ENCODE data around the gene TM7SF3. TPM values are rescaled to one million over a fixed set of nuclear protein-coding genes. Genes with fewer than 3 reads are reported as not detected.

TM7SF3 gene
- total RNA-seq, 1 donor from 2014 or later = 80.0 TPM

- H3K4me1 ChIP-seq = peaks cover 27% of the 10 kb centered on the region
- peak within 1 kb of the TSS; percentile 96 for H3K9ac ChIP-seq
- peaks cover 26% of the 10 kb centered on the region for H3K4me1 Mint-ChIP-seq
- no peaks in the 10 kb centered on the region for H3K9me3 Mint-ChIP-seq
- H3K36me3 ChIP-seq = no peaks in the 10 kb centered on the region
- H3K27ac Mint-ChIP-seq = peak within 1 kb of the TSS; percentile 100
- peaks cover 3% of the 10 kb centered on the region for H3K27me3 Mint-ChIP-seq (ENCODE audit: insufficient read depth, low read depth)
- H3K9me3 ChIP-seq (ENCODE audit: low read depth) = no peaks in the 10 kb centered on the region
- peaks cover 86% of the 10 kb centered on the region for H3K79me2 ChIP-seq (ENCODE audit: low read depth)
- peaks cover 3% of the 10 kb centered on the region for H3K36me3 Mint-ChIP-seq
- DNase-seq (ENCODE audit: low spot score) = peak; percentile 99
- TF ChIP-seq CTCF (IDR thresholded peaks at IDR 0.05) = no peak
- no peak for TF ChIP-seq EZH2phosphoT487 (IDR thresholded peaks at IDR 0.05)
- TF ChIP-seq EZH2 (IDR thresholded peaks at IDR 0.05) = no peak
- H3K4me3 ChIP-seq = peak within 1 kb of the TSS; percentile 83
- H3K4me3 Mint-ChIP-seq = peak within 1 kb of the TSS; percentile 99
- peak within 1 kb of the TSS; percentile 95 for H3K4me2 ChIP-seq
- H2AFZ ChIP-seq (replicated peaks) = peak within 1 kb of the TSS; percentile 82
- H3K27me3 ChIP-seq = no peaks in the 10 kb centered on the region
- peaks cover 48% of the 10 kb centered on the region for H4K20me1 ChIP-seq (ENCODE audit: low read depth)
- H3F3A ChIP-seq (ENCODE audit: low read depth) = peaks cover 17% of the 10 kb centered on the region
- peak within 1 kb of the TSS; percentile 95 for H3K27ac ChIP-seq
Measured at GRCh38 chr12:26937863-26938700, 76.1 kb downstream of the TM7SF3 start, which contains the start of the genes FGFR1OP2 and INTS13. Gene FGFR1OP2 (plus strand): TSS chr12:26938470. CDS start chr12:26954159, 15,689 bp downstream. Gene INTS13 (minus strand): TSS chr12:26937981. CDS start chr12:26936803, 1,178 bp downstream.

- DNase-seq (ENCODE audit: low spot score) = no peak
- Histone ChIP-seq H2AFZ (replicated peaks) (peak overlapping the region; percentile 70), H3K4me1 (peaks cover 27% of the 10 kb centered on the region), H3K27ac (peak overlapping the region; percentile 95), H3K79me2 (ENCODE audit: low read depth) (peaks cover 85% of the 10 kb centered on the region), H3K9me3 (ENCODE audit: low read depth) (no peaks in the 10 kb centered on the region), H3K9ac (peak overlapping the region; percentile 96), H3K4me2 (peak overlapping the region; percentile 88), H3K4me3 (peak overlapping the region; percentile 83), H3K36me3 (no peaks in the 10 kb centered on the region), H3K27me3 (no peaks in the 10 kb centered on the region), H4K20me1 (ENCODE audit: low read depth) (peaks cover 48% of the 10 kb centered on the region), H3F3A (ENCODE audit: low read depth) (peaks cover 17% of the 10 kb centered on the region)
- peak overlapping the region; percentile 99 for H3K4me3 Mint-ChIP-seq
- no peaks in the 10 kb centered on the region for H3K9me3 Mint-ChIP-seq
- peaks cover 26% of the 10 kb centered on the region for H3K4me1 Mint-ChIP-seq
- peak overlapping the region; percentile 99 for H3K27ac Mint-ChIP-seq
- peaks cover 3% of the 10 kb centered on the region for H3K27me3 Mint-ChIP-seq (ENCODE audit: insufficient read depth, low read depth)
- no peak for TF ChIP-seq EZH2phosphoT487 (IDR thresholded peaks at IDR 0.05)
- no peaks in the 10 kb centered on the region for H3K36me3 Mint-ChIP-seq
Measured at GRCh38 chr12:26937443-26937862, 76.7 kb downstream of the TM7SF3 start.

- Histone ChIP-seq H3K36me3 (no peaks in the 10 kb centered on the region), H4K20me1 (ENCODE audit: low read depth) (peaks cover 48% of the 10 kb centered on the region), H3K27ac (no peak overlapping the region), H3K9me3 (ENCODE audit: low read depth) (no peaks in the 10 kb centered on the region), H3K9ac (peak overlapping the region; percentile 96), H3F3A (ENCODE audit: low read depth) (peaks cover 17% of the 10 kb centered on the region), H2AFZ (replicated peaks) (peak overlapping the region; percentile 70), H3K79me2 (ENCODE audit: low read depth) (peaks cover 78% of the 10 kb centered on the region), H3K4me2 (peak overlapping the region; percentile 88), H3K4me1 (peaks cover 27% of the 10 kb centered on the region), H3K4me3 (peak overlapping the region; percentile 83), H3K27me3 (no peaks in the 10 kb centered on the region)
- H3K27ac Mint-ChIP-seq = peak overlapping the region; percentile 99
- TF ChIP-seq CTCF (IDR thresholded peaks at IDR 0.05) (no peak), EZH2 (IDR thresholded peaks at IDR 0.05) (no peak), EZH2phosphoT487 (IDR thresholded peaks at IDR 0.05) (no peak)
- no peaks in the 10 kb centered on the region for H3K36me3 Mint-ChIP-seq
- H3K27me3 Mint-ChIP-seq (ENCODE audit: insufficient read depth, low read depth) = peaks cover 3% of the 10 kb centered on the region
- H3K9me3 Mint-ChIP-seq = no peaks in the 10 kb centered on the region
- H3K4me1 Mint-ChIP-seq = peaks cover 26% of the 10 kb centered on the region
- DNase-seq (ENCODE audit: low spot score) = no peak
- H3K4me3 Mint-ChIP-seq = peak overlapping the region; percentile 99
Measured at GRCh38 chr12:26936559-26937442, 77.4 kb downstream of the TM7SF3 start.
